Omental fat pad (tissue), 4 donors: ENCODE results near the gene RESP18. TPM values are rescaled to one million over a fixed set of nuclear protein-coding genes. Genes with fewer than 3 reads are reported as not detected.

Source experiments
- ATAC-seq: fragments of 150-250 bp; one replicate; pipeline ENCODE4 v1.9.1; 2016; ENCODE audit warnings: mild to moderate bottlenecking, moderate library complexity; ENCODE audit not compliant: low FRiP score
- DNase-seq: peaks from one replicate; pipeline ENCODE4 v3.0.0-alpha.2; 2019; ENCODE audit warnings: low spot score
- total RNA-seq, 4 donors: library from RNA; depleted of rRNA; stranded (reverse); fragments of >200 nt; gene quantifications; one replicate each; pipeline ENCODE4 v1.1.0, GENCODE V29; 2016
- TF ChIP-seq, protein P1 (sequence below), 3 donors: fragments of 450-650 bp; IDR thresholded peaks; one replicate each; pipeline ENCODE4 v1.5.1; 2016 to 2017; ENCODE audit warnings: antibody characterized with exemption in 3 of 3, mild to moderate bottlenecking in 3 of 3, moderate library complexity in 2 of 3

The RESP18 gene
- total RNA-seq, 4 donors from 2014 or later = not detected

DNA sequence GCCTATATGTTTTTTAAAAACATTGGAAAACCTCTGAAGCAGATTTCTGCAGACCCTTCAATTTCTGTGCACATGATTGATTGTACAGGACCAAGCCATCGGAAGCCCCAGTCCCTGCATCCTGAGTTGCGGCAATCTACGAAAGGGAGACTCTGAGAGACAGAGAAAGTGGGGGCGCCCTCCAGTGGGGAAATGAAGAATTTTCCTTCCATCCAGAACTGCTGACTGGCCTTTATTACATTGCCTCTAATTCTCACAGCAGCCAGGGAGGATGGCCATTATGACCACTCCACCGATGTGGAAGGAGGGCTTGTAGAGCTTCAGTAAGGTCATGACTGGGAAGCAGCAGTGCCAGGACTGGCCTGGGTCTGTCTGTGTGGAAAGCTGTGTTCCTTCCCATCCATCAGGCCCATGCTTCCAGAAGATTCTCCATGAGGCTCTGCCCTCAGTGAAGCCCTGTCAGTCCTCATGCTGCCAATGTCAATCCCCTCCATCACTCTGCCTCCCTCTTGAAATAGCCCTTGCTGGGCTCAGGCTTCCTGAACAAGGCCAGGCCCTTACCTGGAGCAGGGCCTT lies 20.0 kb upstream of the RESP18 start:
- DNase-seq (no peak), ATAC-seq (no peak)
- TF ChIP-seq, protein P1, sequence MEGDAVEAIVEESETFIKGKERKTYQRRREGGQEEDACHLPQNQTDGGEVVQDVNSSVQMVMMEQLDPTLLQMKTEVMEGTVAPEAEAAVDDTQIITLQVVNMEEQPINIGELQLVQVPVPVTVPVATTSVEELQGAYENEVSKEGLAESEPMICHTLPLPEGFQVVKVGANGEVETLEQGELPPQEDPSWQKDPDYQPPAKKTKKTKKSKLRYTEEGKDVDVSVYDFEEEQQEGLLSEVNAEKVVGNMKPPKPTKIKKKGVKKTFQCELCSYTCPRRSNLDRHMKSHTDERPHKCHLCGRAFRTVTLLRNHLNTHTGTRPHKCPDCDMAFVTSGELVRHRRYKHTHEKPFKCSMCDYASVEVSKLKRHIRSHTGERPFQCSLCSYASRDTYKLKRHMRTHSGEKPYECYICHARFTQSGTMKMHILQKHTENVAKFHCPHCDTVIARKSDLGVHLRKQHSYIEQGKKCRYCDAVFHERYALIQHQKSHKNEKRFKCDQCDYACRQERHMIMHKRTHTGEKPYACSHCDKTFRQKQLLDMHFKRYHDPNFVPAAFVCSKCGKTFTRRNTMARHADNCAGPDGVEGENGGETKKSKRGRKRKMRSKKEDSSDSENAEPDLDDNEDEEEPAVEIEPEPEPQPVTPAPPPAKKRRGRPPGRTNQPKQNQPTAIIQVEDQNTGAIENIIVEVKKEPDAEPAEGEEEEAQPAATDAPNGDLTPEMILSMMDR (IDR thresholded peaks at IDR 0.05) = no peak

DNA sequence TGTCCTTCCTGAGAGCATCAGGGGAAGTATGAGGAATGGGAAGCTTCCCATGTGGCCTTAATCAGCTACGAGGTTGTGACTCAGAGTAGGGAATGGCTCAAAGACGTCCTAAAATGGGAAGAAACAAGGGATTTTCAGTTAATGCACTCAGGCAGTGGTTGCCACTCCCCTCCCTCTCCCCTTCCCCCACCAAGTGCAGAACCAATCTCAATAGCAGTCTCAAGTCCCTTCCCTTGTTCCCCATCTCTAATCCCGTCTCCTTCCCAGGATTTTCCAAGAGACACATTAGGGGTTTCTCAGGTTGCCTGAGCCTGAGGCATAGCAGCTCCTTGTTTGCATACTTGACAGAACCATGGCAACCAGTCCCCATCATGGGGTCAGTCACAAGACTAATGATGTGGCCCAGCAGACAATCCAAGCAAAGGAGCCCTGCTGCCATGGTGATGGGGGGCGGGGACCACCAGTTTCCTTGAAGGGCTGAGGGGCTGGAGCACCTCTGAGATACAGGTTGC lies 18.2 kb upstream of the RESP18 start:
- no peak for DNase-seq
- TF ChIP-seq, protein P1 (IDR thresholded peaks at IDR 0.05) = no peak
- ATAC-seq = no peak

DNA sequence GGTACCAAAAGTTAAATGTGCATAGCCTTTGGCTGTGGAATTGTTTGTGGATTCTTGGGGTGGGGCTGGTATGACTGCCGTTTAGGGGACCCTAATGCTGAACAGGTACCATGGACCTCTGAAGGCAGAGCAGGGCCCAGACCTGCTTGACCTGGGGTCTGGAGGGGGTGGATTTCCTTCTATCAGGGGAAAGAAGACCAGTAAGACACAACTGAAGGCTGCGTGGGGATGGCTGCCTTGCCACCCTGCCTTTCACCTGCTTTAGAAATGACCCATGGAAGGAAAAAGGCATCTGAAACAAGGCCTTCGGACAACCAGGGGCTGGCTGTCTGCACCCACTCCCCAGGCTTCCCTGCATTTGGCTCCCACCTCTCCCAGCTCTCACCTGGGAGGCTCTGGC lies 17.7 kb upstream of the RESP18 start:
- DNase-seq (no peak), ATAC-seq (no peak)
- TF ChIP-seq, protein P1 (IDR thresholded peaks at IDR 0.05) = no peak

DNA sequence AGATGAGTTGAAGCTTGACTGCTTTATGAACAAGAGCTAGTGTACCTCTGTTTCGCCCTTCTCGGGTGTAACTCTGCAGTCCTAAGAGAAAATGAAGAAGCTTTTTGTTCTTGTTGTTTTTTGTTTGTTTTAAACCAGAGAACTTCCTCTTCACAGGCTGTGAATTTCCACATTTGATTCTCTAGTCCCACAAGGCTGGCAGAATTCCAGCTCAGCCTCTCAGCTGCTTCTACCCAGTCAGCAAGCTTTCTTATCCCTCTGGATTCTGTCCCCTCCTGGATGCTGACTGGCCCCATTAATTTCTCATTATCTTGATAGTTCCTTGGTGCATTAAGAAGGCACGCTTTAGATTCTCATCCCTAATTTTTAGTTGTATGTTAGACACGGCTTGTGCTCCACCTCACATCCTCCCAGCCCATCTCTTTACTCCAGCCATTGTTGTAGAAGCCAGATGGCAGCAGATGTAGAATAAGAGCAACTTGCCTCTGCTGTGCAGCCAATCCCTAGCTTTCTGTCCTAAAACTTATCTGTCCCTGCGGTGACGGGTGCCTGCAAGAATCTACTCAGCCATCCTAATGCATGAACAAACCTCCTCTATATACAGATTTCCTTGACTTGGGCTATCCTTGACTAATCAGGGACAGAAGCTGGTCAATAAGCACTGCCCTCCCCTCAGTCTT lies 12.3 kb upstream of the RESP18 start:
- ATAC-seq (no peak), DNase-seq (no peak)
- TF ChIP-seq, protein P1 (IDR thresholded peaks at IDR 0.05) = no peak

DNA sequence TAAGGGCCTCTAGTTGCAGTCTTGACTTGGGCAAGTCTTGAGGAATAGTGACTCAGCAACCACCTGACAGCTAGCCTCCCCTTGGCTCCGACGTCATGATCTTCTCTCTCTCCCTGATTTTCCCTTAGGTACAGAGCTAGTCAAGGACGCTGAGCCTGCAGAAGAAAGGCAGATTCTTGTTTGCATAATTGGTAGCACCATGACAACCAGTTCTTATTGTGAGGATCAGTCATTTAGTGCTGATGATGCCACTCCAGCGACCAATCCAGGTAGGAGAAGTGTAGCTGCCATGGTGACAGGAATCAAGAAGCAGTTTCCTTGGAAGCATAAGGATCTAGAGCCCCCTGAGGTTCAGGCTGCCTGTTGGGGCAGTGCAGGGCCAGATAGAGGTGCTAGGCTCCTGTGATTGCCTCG lies 2.8 kb upstream of the RESP18 start:
- ATAC-seq = no peak
- DNase-seq = no peak
- TF ChIP-seq, protein P1 (IDR thresholded peaks at IDR 0.05) = no peak

DNA sequence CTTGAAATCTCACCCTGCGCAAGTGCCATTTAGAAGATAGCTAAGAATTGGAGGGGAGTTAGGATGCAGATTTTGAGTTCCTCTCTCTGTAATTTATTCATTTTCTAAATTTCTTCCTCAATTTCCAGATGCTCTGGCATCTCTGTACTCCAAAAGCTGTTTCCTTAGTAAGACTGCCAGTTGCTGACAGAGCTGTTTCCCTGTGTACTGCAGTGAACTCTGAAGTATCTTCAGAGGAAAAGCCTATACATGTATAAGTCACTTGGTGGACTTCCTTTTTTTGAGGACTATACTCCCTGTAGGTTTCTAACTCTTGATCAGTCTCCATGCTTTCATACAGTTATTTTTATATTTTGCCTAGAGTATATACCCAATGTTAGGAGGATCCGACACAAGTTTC lies 1.5 kb upstream of the RESP18 start:
- DNase-seq = no peak
- TF ChIP-seq, protein P1 (IDR thresholded peaks at IDR 0.05) = no peak

More for the DNA sequence above, 1.5 kb upstream of the RESP18 start:
- ATAC-seq = no peak
